SK-N-SH treated with all-trans-retinoic acid at 6 μM for 48 hours (cell line): ENCODE data around the gene CASP6.

Experiments used
- ARNTL ChIP-seq: fragments of 450-650 bp; formaldehyde crosslinking; IDR thresholded peaks from 2 replicates; pipeline ENCODE4 v1.5.0; 2020; ENCODE audit warnings: low read depth, mild to moderate bottlenecking, moderate library complexity, borderline replicate concordance
- BACH2 ChIP-seq: fragments of 250-450 bp; sonication (Bioruptor Pico); IDR thresholded peaks from 2 replicates; pipeline ENCODE4 v1.9.0; 2021; ENCODE audit warnings: mild to moderate bottlenecking, borderline replicate concordance
- CREB5 ChIP-seq: fragments of 250-450 bp; sonication (Bioruptor Pico); IDR thresholded peaks from 2 replicates; pipeline ENCODE4 v1.5.1; 2020; ENCODE audit warnings: low read depth, mild to moderate bottlenecking, moderate library complexity
- CSRNP3 ChIP-seq: fragments of 250-450 bp; sonication (Bioruptor Pico); IDR thresholded peaks from 2 replicates; pipeline ENCODE4 v1.5.1; 2021; ENCODE audit warnings: mild to moderate bottlenecking, moderate library complexity
- ISL1 ChIP-seq: fragments of 250-450 bp; sonication (Bioruptor Pico); IDR thresholded peaks from 2 replicates; pipeline ENCODE4 v2.1.2; 2022; ENCODE audit warnings: mild to moderate bottlenecking, moderate library complexity
- OSR1 ChIP-seq: fragments of 250-450 bp; sonication (Bioruptor Pico); IDR thresholded peaks from 2 replicates; pipeline ENCODE4 v1.8.0; 2022; ENCODE audit warnings: moderate library complexity, mild to moderate bottlenecking, inconsistent platforms
- PATZ1 ChIP-seq: fragments of 250-450 bp; sonication (Bioruptor Pico); IDR thresholded peaks from 2 replicates; pipeline ENCODE4 v1.8.0; 2020; ENCODE audit warnings: mild to moderate bottlenecking, moderate library complexity, borderline replicate concordance
- POU6F1 ChIP-seq: fragments of 250-450 bp; sonication (Bioruptor Pico); IDR thresholded peaks from 2 replicates; pipeline ENCODE4 v1.8.0; 2021; ENCODE audit warnings: low read depth, mild to moderate bottlenecking, moderate library complexity, borderline replicate concordance
- RARB ChIP-seq: fragments of 250-450 bp; sonication (Bioruptor Pico); IDR thresholded peaks from 2 replicates; pipeline ENCODE4 v1.8.0; 2021; ENCODE audit warnings: mild to moderate bottlenecking, moderate library complexity
- TCF4 ChIP-seq: fragments of 250-450 bp; sonication (Bioruptor Pico); IDR thresholded peaks from 2 replicates; pipeline ENCODE4 v1.8.0; 2021; ENCODE audit warnings: mild to moderate bottlenecking, moderate library complexity, borderline replicate concordance
- TSHZ2 ChIP-seq: fragments of 250-450 bp; sonication (Bioruptor Pico); IDR thresholded peaks from 2 replicates; pipeline ENCODE4 v1.5.0; 2020; ENCODE audit warnings: mild to moderate bottlenecking, moderate library complexity
- ZFP3 ChIP-seq: fragments of 250-450 bp; sonication (Bioruptor Pico); IDR thresholded peaks from 2 replicates; pipeline ENCODE4 v1.5.0; 2020; ENCODE audit warnings: mild to moderate bottlenecking, moderate library complexity
- ZFP30 ChIP-seq: fragments of 450-650 bp; formaldehyde crosslinking; IDR thresholded peaks from 2 replicates; pipeline ENCODE4 v1.5.0; 2022; ENCODE audit warnings: mild to moderate bottlenecking, moderate library complexity
- ZNF70 ChIP-seq: fragments of 450-650 bp; formaldehyde crosslinking; IDR thresholded peaks from 2 replicates; pipeline ENCODE4 v1.5.0; 2020; ENCODE audit warnings: mild to moderate bottlenecking, moderate library complexity

GRCh38 chr4:109708990-109709389, 5.7 kb upstream of the CASP6 start:
- no peak for TF ChIP-seq CREB5 (CRISPR knock-in tag)
- no peak for TF ChIP-seq ZNF70 (CRISPR knock-in tag)
- no peak for TF ChIP-seq PATZ1
- no peak for TF ChIP-seq ZFP3 (CRISPR knock-in tag)
- TF ChIP-seq TSHZ2 (CRISPR knock-in tag): no peak
- TF ChIP-seq RARB: no peak
- TF ChIP-seq ZFP30 (CRISPR knock-in tag): no peak
- TF ChIP-seq CSRNP3 (CRISPR knock-in tag): no peak
- no peak for TF ChIP-seq TCF4 (CRISPR knock-in tag)
- no peak for TF ChIP-seq ISL1 (CRISPR knock-in tag)
- TF ChIP-seq OSR1 (CRISPR knock-in tag): no peak
- TF ChIP-seq POU6F1 (CRISPR knock-in tag): no peak
- no peak for TF ChIP-seq ARNTL (CRISPR knock-in tag)
- TF ChIP-seq BACH2 (CRISPR knock-in tag): no peak
